DMS114 treated with DMSO at 0.1 percent for 48 hours (cell line): Measurements from ENCODE around the gene MKRN3.
"Not testable (repeated sequence)": the region's sequence is repeated elsewhere in the genome, so short reads cannot be mapped to it uniquely, and the experiment has no call there.

ENCODE experiments used
- DNase-seq: peaks from one replicate; lab custom pipeline; 2025; ENCODE audit not compliant: unreplicated experiment; lab: John Stamatoyannopoulos, UW

The MKRN3 gene

GRCh38 chr15:23588268-23588667, 22.8 kb downstream of the MKRN3 start:
- no peak for DNase-seq

DNA sequence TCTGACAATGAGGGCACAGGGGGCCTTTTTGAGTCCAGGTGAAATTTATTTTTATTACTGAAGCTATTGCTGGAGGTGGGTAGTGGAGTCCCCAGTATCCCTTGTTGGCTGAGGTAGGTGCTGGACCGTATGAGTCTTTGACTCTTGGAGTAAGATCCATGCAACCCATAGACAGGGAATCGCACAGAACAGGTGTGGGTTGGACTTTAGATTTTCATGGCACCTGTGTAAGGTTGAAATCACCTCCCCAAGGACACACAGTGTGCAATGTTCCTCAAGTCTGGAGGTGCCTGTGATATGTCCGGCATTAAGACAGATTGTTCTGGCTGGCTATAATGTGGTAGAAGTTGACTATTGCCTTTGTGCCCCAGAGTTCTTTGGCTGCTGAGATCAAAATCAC, 23.5 kb downstream of the MKRN3 start:
- no peak for DNase-seq

DNA sequence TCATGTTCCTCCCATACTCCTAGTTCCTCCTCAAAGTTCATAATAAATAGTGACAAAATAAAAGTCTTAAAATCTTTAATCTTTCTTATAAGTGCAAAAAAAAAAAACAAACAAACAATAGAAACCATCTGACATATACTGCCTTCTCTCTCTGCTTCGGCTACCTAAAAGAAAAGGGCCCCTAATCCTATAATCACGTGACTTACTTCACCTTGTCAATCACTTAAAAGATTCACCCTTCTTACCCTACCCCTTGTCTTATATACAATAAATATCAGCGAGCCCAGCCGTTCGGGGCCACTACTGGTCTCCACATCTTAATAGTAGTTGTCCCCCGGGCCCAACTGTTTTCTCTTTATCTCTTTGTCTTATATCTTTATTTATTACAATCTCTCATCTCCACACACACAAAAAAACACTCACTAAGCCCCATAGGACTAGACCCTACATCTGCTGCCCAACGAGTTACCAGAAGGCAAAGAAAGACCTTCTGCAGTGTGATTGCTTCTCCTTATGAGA, 28.8 kb downstream of the MKRN3 start:
- DNase-seq: no peak

DNA sequence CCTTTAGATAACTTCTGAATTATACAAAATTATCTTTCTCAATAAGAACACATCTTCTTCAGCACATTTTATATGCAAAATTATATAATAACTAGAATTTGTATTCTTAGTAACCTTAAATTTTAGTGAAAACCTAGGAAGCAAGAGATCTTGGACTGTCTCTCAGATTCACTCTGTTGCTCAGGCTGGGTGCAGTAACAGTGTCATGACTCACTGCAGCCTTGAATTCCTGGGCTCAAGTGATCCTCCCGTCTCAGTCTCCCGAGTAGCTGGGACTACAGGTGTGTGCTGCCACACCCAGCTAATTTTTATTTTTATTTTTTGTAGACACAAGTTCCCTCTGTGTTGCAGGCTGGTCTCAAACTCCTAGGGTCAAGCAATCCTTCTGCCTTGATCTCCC, 29.9 kb downstream of the MKRN3 start:
- no peak for DNase-seq

GRCh38 chr15:23596736-23597135, 31.3 kb downstream of the MKRN3 start:
- no peak for DNase-seq

DNA sequence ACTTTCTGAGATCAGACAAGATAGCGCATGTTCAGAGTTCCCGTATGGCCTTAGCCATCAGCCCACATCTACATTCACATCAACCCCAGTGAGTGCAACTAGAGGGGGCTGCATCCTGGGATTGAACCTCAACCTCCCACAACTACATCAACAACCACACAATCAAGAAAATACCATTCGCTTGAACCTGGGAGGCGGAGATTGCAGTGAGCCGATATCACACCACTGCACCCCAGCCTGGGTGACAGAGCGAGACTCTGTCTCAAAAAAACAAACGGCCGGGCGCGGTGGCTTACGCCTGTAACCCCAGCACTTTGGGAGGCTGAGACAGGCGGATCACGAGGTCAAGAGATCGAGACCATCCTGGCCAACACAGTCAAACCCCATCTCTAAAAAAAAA, 31.8 kb downstream of the MKRN3 start:
- not testable (repeated sequence) for DNase-seq

DNA sequence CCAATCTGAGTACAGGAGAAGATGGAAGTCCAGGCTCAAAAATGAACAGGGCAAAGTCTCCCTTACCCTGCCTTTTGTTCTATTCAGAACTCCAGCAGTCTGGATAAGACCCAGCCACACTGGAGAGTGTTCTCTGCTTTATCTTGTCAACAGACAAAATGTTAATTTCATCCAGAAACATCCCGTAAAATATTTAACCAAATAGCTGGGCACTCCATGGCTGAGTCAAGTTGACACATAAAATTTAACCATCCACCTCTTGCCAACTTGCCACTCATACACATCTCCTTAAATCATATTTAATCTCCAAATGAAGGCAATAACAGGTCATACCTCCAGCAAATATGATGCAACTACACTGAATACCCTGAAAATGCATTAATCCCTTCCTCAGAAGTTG, 33.6 kb downstream of the MKRN3 start:
- no peak for DNase-seq

- no peak for DNase-seq
These were observed 36.6 kb downstream of the MKRN3 start for GRCh38 chr15:23602124-23602523.

DNA sequence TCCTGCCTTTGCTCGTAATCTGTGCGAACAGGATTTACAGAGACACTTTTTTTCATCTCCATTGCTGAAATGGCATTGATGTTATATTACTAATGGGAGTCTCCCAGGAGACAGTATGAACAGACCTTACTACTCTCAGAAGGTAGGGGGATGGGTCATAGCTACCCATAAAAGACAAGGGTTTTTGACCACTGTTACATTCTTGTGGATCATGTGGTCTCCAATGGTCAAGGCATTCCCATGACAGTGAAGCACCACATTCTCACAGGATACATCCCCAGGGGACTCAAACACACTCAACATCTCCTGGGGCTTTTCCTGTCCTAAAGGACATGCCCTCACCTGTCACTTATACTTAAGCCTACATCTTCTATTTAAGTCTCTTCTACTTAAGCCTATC, 40.8 kb downstream of the MKRN3 start:
- no peak for DNase-seq

- DNase-seq: no peak
These were observed 51.1 kb downstream of the MKRN3 start for GRCh38 chr15:23616536-23616935.
